DMS114 treated with DMSO at 0.1 percent for 48 hours (cell line): Measurements from ENCODE around the gene FCN2.

Experiments used
- DNase-seq: peaks from one replicate; lab custom pipeline; 2025; ENCODE audit not compliant: unreplicated experiment; lab: John Stamatoyannopoulos, UW

Gene FCN2

GRCh38 chr9:134908524-134909309 is 28.1 kb downstream of the FCN2 start:
- DNase-seq = no peak

DNA sequence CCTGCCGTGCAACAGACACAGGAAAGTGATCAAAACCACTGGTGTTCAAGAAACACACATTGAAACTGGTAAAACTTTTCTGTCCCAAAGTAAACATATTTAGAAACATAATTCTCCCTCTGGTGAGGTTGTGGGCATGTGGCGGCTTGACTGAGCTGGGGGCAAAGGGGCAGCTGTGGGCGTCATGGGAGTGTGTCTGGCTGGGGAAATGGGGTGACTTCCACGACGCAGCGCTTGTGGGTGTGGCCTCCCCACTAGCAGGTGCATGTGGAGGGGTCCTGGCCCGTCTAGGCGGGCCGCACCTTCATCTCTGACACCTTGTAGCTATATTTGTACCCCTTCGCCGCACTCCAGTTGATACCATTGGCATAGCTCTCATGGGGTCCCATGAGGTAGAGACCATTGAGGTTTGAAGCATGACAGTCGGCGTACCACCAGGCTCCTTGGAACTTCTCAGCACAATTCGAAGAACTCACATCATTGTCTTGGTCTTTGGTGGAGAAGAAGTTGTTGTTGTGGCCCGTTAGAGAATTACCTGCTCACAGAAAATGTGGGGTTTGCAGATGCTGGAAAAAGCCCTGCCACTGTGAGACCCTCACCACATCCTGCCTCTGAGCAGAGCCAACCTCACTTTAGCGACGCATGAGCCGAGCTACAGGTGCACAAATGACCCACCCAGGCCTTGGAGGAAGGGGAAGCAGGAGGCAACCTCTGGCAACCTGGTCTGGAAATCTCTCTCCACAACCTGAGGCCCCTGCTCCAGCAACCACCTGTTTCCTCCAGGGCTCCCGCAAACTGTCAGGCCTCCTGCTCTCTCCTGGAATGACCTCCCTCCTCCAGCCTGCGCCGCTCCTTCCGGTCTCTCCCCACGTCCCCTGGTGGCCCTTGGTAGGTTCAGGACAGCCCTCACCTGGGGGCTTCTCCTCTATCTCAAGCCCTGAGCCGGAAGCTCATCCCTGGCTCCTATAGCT is 29.2 kb downstream of the FCN2 start:
- DNase-seq = no peak

GRCh38 chr9:134912126-134912840 is 31.7 kb downstream of the FCN2 start:
- no peak for DNase-seq

DNA sequence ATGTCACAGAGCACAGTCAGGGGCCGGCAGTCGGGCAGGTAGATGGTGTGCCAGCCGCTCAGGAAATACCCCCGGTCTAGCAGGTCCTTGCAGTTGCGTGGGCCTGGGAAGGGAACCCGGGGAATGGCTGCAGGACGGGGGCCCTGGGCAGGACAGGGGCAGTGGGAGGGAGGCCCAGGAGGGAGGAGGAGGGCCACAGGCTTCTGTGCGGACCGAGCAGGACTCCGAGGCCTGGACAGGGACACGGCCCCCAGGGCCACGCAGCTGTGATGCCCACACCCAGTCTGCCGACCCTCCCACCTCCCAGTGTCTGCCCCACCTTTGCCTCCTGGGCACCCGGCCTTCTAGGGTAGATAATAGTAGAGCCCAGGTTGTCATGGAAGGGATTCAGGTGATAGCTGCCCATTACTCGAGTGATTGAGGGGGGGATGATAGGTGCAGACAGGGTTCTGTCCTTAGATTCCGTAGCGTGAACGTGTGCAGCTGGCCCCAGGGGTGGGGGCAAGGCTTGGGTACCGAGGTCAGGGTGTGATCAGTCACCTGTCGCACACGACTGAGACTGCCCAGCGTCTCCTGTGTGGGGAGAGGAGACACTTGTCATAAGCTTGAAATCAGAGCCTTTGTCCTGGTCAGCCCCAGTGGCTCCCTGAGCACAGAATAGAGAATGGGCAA is 32.6 kb downstream of the FCN2 start:
- no peak for DNase-seq

DNA sequence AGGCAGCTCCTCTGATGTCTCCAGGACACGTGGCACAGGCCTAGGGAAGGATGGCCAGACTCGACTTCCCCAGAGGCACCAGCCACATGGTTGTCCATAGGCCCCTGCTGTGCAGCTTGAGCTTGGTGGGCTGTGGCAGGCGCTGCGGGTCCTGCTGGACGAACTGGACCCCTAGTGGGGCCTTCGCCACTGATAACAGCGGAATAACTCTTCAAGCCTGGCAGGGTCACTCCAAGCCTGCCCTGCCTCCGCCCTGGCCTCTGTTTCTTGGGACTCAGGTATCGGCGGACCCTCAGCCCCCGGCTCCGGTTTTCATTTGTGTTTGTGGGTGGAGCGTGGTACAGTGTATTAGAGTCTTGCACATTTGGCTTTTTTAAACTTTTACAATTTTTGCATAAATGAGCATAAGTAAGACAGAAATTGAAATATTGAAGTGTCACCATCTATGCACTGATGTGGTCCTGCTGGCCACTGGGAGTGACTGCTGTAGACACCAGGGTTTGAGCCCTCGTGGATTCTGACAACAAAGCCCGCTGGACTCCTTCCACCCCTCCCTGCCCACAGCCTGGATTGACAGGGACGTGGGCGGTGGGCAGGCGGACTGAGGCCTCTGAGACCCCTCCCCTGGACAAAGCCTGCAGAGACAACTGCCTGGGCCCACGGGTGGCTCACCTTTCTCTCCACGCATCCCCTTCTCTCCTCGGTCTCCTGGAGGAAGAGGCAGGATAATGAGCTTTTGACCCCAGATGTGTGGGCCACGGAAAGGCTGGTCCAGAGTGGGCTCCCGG is 33.3 kb downstream of the FCN2 start:
- DNase-seq = no peak

DNA sequence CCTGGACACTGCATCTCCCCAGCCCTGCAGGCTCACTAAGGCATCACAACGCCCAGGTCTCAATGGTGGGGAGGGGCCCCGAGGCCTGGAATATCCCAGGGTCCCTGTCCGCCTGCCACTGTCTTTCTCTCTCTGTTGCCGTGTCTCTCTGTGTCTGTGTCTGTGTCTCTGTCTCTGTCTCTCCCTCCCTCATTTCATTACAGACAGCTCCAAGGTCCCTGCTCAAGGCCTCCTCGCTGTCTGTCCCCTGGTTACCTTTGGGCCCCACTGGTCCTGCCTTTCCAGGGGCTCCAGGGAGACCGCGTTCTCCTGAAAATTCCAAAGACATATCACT is 33.9 kb downstream of the FCN2 start:
- no peak for DNase-seq

GRCh38 chr9:134915046-134915985 is 34.7 kb downstream of the FCN2 start:
- no peak for DNase-seq

GRCh38 chr9:134916161-134916665 is 35.6 kb downstream of the FCN2 start:
- DNase-seq = no peak

DNA sequence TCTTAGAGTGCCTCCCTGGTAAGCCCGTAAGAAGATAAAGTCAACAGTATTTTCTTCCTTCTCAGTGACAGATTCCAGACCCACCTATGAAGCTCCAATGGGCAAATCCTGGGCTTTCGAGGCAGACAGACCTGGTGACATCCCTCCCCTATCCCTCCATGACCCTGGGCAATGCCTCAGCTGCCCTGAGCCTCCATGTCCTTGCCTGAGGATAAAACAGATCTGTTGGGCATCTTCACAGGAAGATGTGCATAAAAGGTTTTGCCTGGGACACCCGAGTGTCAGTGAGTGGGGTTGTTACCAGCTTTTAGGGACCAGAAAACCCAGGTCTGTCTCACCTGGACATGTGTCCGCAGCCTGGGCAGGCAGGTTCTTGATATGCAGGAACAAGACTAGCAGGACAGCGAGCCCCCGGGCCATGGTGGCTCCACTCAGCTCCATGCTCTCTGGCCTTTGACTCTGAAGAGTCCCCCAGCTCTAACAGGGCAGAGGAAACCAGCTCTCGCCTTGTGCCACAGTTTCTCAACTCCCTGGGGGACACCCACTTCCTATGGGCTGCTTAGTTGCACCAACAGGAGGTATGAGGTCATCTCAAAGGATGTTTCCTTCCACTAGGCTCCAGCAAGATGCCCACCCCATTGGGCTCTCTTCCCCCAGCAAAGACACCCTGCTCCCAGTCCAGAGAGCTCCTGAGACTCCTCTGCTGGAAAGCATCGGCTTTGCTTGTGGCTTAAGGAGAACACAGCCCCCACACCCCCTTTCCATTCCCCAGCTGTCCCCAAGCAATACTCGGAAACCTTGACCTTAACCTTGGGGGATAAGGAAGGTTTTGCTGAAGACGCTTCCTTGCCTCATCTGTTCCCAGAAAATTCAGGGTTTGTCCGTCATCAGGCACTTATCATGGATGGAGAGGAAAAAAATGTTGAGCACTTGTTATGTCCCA is 37.1 kb downstream of the FCN2 start, which contains the start of gene FCN1:
Gene FCN1, minus strand, starts transcription at position 482 of the 943 bp plus-strand sequence. Its CDS starts 41 bp downstream, at position 441.
- DNase-seq = no peak

GRCh38 chr9:134918646-134919045 is 38.0 kb downstream of the FCN2 start:
- DNase-seq = no peak

GRCh38 chr9:134919303-134919702 is 38.7 kb downstream of the FCN2 start:
- DNase-seq = no peak

- no peak for DNase-seq
These were observed 41.7 kb downstream of the FCN2 start for GRCh38 chr9:134922066-134922931.

DNA sequence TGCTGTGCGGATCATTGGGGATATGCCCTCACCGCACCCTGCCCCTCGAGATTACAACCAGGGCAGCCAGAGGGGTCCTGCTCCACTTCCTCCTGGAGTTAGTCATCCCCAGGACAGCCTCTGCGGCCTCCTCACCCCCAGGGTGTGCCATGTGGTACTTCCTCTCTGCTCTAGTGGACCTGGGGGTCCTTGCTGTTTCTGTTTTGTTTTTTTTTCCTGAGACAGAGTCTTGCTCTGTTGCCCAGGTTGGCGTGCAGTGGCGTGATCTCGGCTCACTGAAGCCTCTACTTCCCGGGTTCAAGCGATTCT is 42.3 kb downstream of the FCN2 start:
- DNase-seq = no peak

DNA sequence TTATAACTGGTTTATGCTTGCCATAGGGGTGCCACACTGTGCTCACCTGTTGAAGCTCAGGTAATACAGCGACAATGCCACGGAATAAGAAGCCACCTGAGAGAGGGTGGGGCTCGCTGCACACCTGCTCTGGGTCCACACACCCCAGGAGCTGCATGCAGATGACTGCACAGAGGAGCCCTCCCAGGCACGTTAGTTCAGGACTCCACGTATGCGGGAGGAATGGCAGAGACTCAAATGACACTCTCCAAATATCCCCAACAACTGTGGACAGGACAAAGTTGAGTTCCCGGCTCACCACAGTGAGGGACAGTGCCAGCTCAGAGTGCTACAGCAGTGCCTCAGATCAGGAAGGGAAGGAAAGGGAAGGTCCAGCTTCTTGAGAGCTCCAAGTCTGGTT is 42.9 kb downstream of the FCN2 start:
- DNase-seq = no peak

DNA sequence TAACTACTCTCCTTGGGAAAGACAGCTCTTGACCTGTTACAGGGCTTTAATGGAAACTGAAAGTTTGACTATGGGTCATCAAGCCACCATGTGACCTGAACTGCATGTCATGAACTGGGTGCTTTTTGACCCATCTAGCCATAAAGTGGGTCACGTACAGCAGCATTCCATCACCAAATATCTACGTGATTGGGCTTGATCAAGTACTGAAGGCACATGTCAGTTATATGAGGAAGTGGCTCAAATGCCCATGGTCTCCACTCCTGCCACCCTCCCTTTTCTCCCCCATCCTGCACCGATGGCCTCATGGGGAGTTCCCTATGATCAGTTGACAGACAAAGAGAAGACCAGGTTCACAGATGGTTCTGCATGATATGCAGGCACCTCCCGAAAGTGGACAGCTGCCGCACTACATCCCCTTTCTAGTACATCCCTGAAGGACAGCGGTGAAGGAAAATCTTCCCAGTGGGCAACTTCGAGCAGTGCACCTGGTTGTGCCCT is 44.5 kb downstream of the FCN2 start:
- DNase-seq = no peak

DNA sequence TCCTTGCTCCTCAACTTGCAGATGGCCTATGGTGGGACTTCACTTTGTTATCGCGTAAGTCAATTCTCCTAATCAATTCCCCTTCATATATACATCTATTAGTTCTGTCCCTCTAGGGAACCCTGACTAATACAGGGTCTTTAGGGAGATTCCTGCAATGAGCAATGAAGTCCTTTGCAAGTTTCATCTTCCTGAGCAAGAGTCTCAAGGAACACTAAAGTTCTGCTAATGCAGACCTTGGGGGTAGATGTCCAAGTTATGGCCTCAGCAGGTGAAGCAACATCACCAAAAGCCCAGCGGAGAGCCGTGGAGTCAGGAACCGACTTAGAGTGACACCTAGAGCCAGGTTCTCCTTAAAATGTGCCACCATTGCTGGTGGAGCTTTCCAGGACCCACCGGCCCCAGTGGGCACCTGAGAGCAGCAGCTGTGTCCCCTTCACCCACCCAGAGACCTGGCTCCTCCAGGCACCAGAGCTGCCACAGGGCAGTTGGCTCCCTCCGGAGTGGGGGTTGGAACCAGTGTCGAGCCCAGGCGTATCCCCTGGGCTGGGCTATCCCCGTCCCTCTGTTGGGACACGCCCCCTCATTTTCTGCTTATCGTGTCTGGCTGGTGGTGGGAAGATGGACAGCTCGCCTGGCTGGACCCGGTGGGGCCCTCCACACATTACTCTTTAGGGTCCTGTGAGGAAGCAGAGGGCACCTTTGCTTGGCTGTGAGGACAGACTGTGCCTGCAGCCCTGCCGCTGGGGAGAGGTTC is 48.0 kb downstream of the FCN2 start:
- no peak for DNase-seq
